Cerebellar cortex (tissue), 1 donor: Measurements from ENCODE around the gene CPEB3.
A peak's percentile ranks its signal among the peaks of the same experiment; 100 is the strongest.
"Not testable (repeated sequence)": the region's sequence is repeated elsewhere in the genome, so short reads cannot be mapped to it uniquely, and the experiment has no call there.

Experiments
- DNase-seq: peaks from one replicate; pipeline ENCODE4 v3.0.0-alpha.2; 2015; ENCODE audit warnings: low spot score

Gene CPEB3

GRCh38 chr10:92142512-92142911 lies 148.4 kb downstream of the CPEB3 start:
- DNase-seq, result no peak

GRCh38 chr10:92141147-92141546 lies 149.7 kb downstream of the CPEB3 start:
- DNase-seq, result not testable (repeated sequence)

DNA sequence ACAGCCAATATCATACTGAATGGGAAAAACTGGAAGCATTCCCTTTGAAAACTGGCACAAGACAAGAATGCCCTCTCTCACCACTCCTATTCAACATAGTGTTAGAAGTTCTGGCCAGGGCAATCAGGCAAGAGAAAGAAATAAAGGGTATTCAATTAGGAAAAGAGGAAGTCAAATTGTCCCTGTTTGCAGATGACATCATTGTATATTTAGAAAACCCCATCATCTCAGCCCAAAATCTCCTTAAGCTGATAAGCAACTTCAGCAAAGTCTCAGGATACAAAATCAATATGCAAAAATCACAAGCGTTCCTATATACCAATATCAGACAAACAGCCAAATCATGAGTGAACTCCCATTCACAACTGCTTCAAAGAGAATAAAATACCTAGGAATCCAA lies 156.8 kb downstream of the CPEB3 start:
- not testable (repeated sequence) for DNase-seq

- no peak for DNase-seq
Observed at GRCh38 chr10:92131275-92131820, 159.5 kb downstream of the CPEB3 start.

DNA sequence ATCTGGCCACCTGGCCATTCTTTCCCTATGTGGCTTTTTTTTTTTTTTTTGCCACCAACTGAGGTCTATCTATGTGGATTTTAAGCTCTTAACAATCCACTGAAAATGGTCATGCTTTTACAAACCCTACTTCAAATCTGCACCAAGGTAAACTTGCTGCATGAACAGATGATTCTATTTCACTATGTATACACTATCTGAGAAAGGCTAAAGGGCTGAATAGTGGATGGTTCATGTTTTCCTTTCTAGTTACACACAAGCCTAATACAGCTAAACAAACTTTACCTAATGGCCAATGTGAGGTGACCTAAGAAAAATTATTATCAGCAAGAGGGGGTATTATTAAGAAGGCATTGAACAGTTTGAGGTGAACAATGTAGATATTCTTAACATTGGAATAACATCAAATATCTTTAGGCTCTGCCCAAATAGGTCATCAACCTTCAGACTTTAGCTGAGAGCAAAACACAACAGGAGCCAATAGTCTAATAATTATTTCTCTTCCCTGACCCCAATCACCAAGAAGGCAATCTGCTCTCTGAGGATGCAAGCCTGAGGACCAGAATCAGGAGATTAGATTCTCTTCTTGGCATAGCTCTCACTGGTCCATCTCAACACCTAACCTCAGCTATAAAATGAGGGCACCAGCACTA lies 160.1 kb downstream of the CPEB3 start:
- DNase-seq, result no peak

GRCh38 chr10:92126100-92126650 lies 164.7 kb downstream of the CPEB3 start:
- DNase-seq, result no peak

DNA sequence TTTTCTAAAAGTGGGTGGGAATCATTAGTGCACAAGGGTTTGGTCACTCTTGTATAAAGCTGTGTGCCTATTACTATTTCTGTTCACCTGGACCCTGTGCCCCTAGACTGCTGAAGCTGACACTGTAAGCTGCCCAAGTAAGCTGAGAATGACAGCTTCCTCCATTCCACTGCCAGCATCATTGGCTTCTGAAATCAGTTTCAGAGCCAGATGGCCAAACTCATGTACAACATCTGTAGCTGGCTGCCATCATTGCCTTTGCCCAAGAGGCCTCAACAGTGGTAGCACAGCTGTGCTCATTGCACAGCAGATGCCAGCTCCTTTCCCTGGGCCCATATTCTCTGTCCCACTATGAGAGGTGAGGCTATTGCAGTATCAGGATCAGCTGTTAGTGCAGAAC lies 165.7 kb downstream of the CPEB3 start:
- DNase-seq, result no peak

DNA sequence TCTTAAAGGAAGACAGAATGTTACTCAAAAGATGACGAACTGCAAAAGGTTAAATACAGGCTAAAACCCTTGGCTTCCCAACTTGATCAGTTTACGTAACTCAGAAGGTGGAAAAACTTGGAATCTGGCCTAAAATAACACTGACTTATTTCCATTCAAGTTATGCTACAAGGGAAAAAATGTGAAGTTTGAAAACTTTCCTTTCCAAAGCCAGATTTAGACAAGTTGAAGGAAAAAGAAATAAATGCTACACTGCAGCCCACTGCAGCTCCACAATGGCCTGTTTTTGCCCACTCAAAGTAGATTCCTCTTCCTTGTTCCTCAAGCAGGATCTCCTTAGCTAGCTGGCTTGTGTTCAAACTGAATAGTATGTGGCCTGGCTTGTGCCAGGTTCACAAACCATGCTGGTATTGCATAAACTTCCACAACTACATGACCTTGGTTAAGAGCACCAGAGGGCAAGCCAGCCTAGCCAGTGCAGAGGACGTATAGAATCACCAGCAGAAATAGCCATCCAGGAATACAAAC lies 166.2 kb downstream of the CPEB3 start:
- no peak for DNase-seq

DNA sequence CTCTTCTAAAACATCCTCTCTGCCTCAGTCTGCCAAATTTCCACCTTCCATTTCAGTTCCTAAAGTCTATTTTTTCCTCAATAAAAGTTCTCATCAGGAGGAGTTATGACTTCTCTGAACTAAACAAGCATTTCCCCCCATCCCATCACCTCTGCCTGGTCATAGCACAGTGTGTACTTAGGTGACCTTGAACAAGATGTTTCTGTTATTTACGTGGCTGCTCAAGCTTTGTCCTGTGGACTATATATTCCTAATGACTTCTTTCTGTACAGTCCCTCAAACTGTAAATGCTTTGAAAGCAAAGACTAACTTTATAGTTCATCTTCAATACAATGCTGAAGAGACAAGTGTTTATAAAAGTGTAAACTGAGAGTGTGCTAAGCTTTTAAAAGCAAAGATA lies 166.9 kb downstream of the CPEB3 start:
- no peak for DNase-seq

DNA sequence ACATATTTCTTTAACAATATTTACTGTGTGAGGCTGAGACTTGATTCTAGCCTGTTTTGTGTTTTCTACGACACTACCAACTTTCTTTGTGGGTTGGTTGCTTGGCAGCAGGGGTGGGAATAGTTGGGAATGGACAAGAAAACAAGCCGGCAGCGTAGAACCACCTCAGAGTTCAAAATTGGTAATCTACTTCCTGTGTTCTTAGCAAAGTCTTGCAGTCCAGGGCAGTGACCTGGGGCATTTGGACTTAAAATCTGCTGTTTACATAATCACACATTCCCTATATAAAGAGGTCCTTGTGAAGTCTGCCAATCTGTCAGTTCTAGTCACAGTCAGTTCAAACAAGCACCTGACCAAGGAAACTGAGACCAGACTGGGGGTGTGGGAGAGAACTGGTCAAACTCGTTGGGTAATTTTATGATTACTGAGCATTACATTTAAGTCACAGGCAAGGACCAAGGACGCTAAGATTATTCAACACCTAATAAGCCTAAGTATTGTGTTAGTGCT lies 167.9 kb downstream of the CPEB3 start:
- no peak for DNase-seq

- DNase-seq, result no peak
Observed at GRCh38 chr10:92121686-92122492, 169.0 kb downstream of the CPEB3 start.

DNA sequence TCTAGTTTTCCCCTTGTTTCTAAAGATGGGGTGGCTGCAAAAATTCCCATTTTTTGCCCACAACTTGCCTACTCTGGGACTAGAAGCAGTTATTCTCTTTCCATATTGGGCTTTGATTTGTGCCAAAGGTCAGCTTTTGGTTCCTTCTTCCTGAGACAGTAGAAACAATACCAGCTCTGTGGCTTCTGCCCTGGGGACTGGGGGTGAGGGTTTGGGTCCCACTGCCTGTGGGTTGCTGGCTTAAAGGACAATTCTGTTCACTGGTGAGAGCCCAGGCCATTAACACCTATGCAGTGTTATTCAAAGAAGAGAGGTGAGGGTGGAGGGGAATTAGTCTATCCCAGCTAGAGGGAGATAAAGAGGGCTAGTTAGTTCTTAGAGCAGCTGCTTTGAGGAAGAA lies 171.5 kb downstream of the CPEB3 start:
- no peak for DNase-seq

DNA sequence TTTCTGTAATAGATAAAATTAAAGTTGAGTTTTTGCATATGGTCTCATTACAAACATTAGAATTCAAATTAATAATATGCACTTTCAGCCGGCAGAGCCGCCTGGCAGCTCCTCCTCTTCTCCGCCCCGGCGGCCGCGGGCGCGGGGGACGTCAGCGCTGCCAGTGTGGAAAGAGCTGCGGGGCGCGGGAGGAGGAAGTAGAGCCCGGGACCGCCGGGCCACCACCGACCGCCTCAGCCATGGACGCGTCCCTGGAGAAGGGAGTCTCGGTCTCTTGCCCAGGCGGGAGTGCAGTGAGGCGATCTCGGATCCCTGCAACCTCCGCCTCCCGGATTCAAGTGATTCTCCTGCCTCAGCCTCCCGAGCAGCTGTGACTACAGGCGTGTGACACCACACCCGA lies 176.0 kb downstream of the CPEB3 start:
- DNase-seq, result not testable (repeated sequence)

DNA sequence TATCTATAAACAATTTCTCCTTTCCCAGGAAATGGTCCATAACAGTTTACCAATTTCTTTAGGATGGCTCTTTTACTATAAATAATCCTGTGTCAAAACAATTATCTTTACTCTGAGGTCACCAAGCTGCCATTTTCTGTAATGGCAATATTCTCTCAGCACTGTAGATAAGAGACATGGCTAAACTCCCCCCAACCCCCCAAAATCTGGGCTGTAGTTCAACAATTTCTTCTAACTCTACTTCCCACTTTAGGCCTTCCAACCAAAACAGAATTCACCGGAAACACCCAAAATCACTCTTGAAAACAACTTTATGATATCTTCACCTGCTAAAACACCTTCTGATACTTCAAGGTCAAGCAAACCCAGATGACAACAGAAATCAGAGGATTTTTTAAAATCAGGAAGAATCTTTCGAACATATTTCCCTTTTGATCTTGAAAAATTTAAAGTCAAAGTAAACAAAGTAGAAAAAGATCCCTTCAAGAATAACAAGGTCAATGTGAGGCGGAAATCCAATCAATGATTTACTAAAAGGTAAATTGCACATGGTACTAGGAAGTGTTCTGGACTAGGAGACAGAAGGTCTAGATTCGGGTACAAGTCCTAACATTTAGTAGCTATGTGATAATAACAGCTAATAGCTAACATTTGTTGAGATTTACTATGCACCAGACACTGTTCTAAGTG lies 176.8 kb downstream of the CPEB3 start:
- no peak for DNase-seq

- no peak for DNase-seq
Observed at GRCh38 chr10:92112462-92112861, 178.4 kb downstream of the CPEB3 start.

DNA sequence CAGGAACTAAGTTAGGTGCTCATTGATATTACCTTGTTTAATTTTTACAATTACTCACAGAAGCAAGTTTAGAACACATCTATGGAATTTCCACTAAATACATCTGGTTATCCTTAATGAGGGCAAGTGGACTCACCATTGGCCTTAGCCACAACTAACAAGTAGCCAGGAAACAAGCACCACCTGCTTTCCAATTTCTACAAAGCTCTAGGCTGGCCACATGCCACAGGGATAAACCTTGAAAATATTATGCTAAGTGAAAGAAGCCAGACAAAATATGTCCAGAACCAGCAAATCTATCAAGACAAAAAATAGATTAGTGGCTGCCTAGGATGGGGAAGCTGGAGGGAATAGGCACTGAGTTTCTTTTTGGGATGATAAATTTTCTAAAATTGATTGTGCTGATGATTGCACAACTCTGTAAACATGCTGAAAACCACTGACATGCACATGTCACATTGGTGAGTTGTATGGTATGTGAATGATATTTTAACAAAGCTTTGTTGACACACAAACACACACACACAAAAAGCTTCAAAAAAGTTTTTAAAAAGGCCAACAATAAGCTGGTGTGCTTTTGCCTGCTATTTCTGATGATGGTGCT lies 179.4 kb downstream of the CPEB3 start:
- peak; percentile 67 for DNase-seq

- no peak for DNase-seq
Observed at GRCh38 chr10:92110039-92110794, 180.7 kb downstream of the CPEB3 start.

DNA sequence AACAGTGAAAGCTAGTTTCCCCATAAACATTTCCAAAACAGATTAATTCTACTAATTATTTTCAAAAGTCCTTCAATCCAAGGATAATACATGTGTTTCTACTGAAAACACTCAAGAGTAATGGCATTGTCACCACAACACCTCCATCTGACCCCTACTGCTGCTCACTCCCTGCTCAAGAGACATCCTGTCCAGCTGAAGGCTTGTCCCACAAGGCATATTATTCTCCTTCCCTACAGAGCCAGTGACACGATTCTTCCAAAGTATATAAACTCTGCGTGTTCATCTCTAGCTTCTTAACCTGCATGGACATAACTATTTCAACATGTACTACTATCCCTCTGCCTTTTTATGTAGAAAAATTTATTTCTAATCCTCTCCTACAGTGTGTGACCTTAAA lies 182.1 kb downstream of the CPEB3 start:
- DNase-seq, result no peak

- no peak for DNase-seq
Observed at GRCh38 chr10:92108120-92108519, 182.8 kb downstream of the CPEB3 start.

- DNase-seq, result no peak
Observed at GRCh38 chr10:92103376-92104090, 187.3 kb downstream of the CPEB3 start.
